Measurements from ENCODE around the gene NOP53.
"Not testable (repeated sequence)": the region's sequence is repeated elsewhere in the genome, so short reads cannot be mapped to it uniquely, and the experiment has no call there.

GRCh38 chr19:47803671-47804070 lies 58.3 kb downstream of the NOP53 start:
- TF ChIP-seq POLR2AphosphoS5, POLR2A (IDR thresholded peaks at IDR 0.05): not testable (repeated sequence)
- TF ChIP-seq, protein P1, sequence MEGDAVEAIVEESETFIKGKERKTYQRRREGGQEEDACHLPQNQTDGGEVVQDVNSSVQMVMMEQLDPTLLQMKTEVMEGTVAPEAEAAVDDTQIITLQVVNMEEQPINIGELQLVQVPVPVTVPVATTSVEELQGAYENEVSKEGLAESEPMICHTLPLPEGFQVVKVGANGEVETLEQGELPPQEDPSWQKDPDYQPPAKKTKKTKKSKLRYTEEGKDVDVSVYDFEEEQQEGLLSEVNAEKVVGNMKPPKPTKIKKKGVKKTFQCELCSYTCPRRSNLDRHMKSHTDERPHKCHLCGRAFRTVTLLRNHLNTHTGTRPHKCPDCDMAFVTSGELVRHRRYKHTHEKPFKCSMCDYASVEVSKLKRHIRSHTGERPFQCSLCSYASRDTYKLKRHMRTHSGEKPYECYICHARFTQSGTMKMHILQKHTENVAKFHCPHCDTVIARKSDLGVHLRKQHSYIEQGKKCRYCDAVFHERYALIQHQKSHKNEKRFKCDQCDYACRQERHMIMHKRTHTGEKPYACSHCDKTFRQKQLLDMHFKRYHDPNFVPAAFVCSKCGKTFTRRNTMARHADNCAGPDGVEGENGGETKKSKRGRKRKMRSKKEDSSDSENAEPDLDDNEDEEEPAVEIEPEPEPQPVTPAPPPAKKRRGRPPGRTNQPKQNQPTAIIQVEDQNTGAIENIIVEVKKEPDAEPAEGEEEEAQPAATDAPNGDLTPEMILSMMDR (IDR thresholded peaks at IDR 0.05) = not testable (repeated sequence)

All from sigmoid colon (tissue), 4 donors.